Upper lobe of left lung (tissue), 6 donors: ENCODE measurements around the gene FGF14. TPM values are rescaled to one million over a fixed set of nuclear protein-coding genes. Genes with fewer than 3 reads are reported as not detected.

ENCODE experiments used
- ATAC-seq, 2 donors: fragments of 200-7000 bp; cut with Tn5 transposase; one replicate each; pipeline ENCODE4 v1.9.1; 2022; ENCODE audit warnings: mild to moderate bottlenecking in 2 of 2, moderate library complexity in 2 of 2; ENCODE audit not compliant: low FRiP score in 2 of 2
- DNase-seq, 2 donors: peaks; one replicate each; pipeline ENCODE4 v3.0.0-alpha.2; 2019 to 2020
- H3K27ac ChIP-seq, 4 donors: fragments of 200-600 bp; sonication (generic); one replicate each; pipeline ENCODE4 v1.5.1; 2016 to 2019
- H3K27me3 ChIP-seq, 4 donors: fragments of 200-600 bp; sonication (generic); one replicate each; pipeline ENCODE4 v1.5.1; 2017 to 2019
- H3K36me3 ChIP-seq, 4 donors: fragments of 200-600 bp; sonication (generic); one replicate each; pipeline ENCODE4 v1.5.1; 2016 to 2019
- H3K4me1 ChIP-seq, 4 donors: fragments of 200-600 bp; sonication (generic); one replicate each; pipeline ENCODE4 v1.5.1; 2018 to 2019
- H3K4me3 ChIP-seq, 4 donors: fragments of 200-600 bp; sonication (generic); one replicate each; pipeline ENCODE4 v1.5.1; 2017 to 2019; ENCODE audit warnings: mild to moderate bottlenecking in 2 of 4, moderate library complexity in 1 of 4
- H3K9me3 ChIP-seq, 4 donors: fragments of 200-600 bp; sonication (generic); one replicate each; pipeline ENCODE4 v1.5.1; 2018 to 2019
- CTCF ChIP-seq, 6 experiments: fragments of 450-650 bp in 4 of 6; fragments of 200-600 bp in 2 of 6; sonication (generic) in 2 of 6; IDR thresholded peaks; one replicate each; pipeline ENCODE4 v1.5.1; 2016 to 2019; ENCODE audit warnings: antibody characterized with exemption in 6 of 6
- EP300 ChIP-seq, 4 donors: sonication (generic); formaldehyde crosslinking; IDR thresholded peaks; one replicate each; pipeline ENCODE4 v1.5.1; 2017; ENCODE audit warnings: antibody characterized with exemption in 4 of 4, control low read depth in 2 of 4
- POLR2A ChIP-seq, 4 donors: fragments of 450-650 bp; IDR thresholded peaks; one replicate each; pipeline ENCODE4 v1.5.1; 2016 to 2017; ENCODE audit warnings: antibody characterized with exemption in 4 of 4, mild to moderate bottlenecking in 2 of 4
- POLR2AphosphoS5 ChIP-seq, 2 donors: sonication (generic); formaldehyde crosslinking; IDR thresholded peaks; one replicate each; pipeline ENCODE4 v1.5.1; 2017; ENCODE audit warnings: antibody characterized with exemption in 2 of 2
- WGBS, 2 donors: methylation state at CpG; one replicate each; pipeline ENCODE4 v1.1.5; 2017 to 2018; 5-methylcytosine and 5-hydroxymethylcytosine counted together
- total RNA-seq, 6 donors: library from RNA; depleted of rRNA in 4 of 6; stranded (reverse); fragments of >200 nt in 4 of 6; gene quantifications; one replicate each; pipeline versions ENCODE4 v1.1.0 to v1.2.1, GENCODE V29; 2016 to 2021
- donor health status: DM: no; HTN: no; CAD: no; lungs with moderate emphysema.
- donor health status: DM: no; HTN: yes; CAD: no; lungs with severe emphysema.

The FGF14 gene
- total RNA-seq, 6 donors from 2014 or later, result 0.80 to 8.4 (median 4.1) TPM

- Histone ChIP-seq H3K36me3 (no peaks in the 10 kb centered on the region), H3K4me3 (no peak overlapping the region), H3K27ac (no peak overlapping the region), H3K4me1 (no peaks in the 10 kb centered on the region), H3K27me3 (no peaks in the 10 kb centered on the region), H3K9me3 (no peaks in the 10 kb centered on the region)
- DNase-seq (no peak), ATAC-seq (no peak)
- TF ChIP-seq CTCF (IDR thresholded peaks at IDR 0.05) (no peak), POLR2AphosphoS5 (IDR thresholded peaks at IDR 0.05) (no peak), EP300 (IDR thresholded peaks at IDR 0.05) (no peak), POLR2A (IDR thresholded peaks at IDR 0.05) (no peak)
- 83 to 87% methylated on average over 4 of the region's 4 CpGs for WGBS, 2 donors
Observed at GRCh38 chr13:101774393-101774792, 627.5 kb downstream of the FGF14 start.

DNA sequence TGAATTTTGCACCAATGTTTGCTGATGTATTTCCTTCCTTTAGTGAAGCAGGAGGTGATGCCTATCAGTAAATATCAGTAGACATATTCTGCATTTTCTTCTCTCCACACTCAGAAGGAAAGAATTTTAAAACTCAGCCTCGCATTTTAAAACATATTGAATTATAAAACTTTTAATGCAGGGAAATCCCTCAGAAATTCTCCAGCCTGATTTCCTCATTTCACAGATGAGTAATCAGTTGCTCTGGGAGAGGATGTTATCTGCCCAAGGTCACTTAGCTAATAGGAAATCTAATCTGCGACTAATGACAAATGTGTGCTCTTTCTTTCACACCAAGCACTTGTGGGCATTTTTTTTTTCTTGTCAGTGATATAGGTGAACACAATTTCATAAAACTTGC is 628.8 kb downstream of the FGF14 start:
- Histone ChIP-seq H3K27ac (no peak overlapping the region), H3K27me3 (no peaks in the 10 kb centered on the region), H3K4me3 (no peak overlapping the region), H3K9me3 (no peaks in the 10 kb centered on the region), H3K36me3 (no peaks in the 10 kb centered on the region), H3K4me1 (no peaks in the 10 kb centered on the region)
- 60 to 70% methylated on average over 2 of the region's 2 CpGs for WGBS, 2 donors
- DNase-seq (no peak), ATAC-seq (no peak)
- TF ChIP-seq POLR2AphosphoS5 (IDR thresholded peaks at IDR 0.05), result no peak
- TF ChIP-seq CTCF (IDR thresholded peaks at IDR 0.05), result no peak
- no peak for TF ChIP-seq POLR2A (IDR thresholded peaks at IDR 0.05)
- TF ChIP-seq EP300 (IDR thresholded peaks at IDR 0.05), result no peak

- ATAC-seq (no peak), DNase-seq (no peak)
- no peak overlapping the region for H3K27ac ChIP-seq
- no peaks in the 10 kb centered on the region for H3K36me3 ChIP-seq
- TF ChIP-seq CTCF (IDR thresholded peaks at IDR 0.05) (no peak), POLR2A (IDR thresholded peaks at IDR 0.05) (no peak), POLR2AphosphoS5 (IDR thresholded peaks at IDR 0.05) (no peak), EP300 (IDR thresholded peaks at IDR 0.05) (no peak)
- no peaks in the 10 kb centered on the region for H3K9me3 ChIP-seq
- WGBS, 2 donors, result 84 to 87% methylated on average over 4 of the region's 4 CpGs
- no peak overlapping the region for H3K4me3 ChIP-seq
- H3K4me1 ChIP-seq, result no peaks in the 10 kb centered on the region
- no peaks in the 10 kb centered on the region for H3K27me3 ChIP-seq
Observed at GRCh38 chr13:101767131-101767530, 634.7 kb downstream of the FGF14 start.

DNA sequence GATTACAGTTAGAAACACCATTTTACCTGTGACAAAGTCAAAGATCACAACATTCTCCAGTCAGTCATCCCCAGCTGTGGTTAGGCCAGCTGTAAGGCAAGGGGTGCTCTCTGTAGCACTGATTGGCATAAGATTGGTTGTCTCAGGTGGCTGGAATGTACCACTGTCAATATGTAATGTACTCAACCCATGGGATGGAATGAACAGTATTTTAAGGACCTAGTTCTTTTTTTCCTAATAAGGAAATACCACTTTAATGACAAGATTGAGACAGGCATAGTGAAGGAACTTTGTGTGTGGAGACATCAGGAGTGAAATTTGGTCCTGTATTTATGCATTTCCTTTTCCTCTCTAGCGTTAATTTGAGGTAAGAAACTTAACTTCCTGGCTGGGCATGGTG is 638.7 kb downstream of the FGF14 start:
- Histone ChIP-seq H3K36me3 (no peaks in the 10 kb centered on the region), H3K9me3 (no peaks in the 10 kb centered on the region), H3K4me1 (no peaks in the 10 kb centered on the region), H3K4me3 (no peak overlapping the region), H3K27ac (no peak overlapping the region), H3K27me3 (no peaks in the 10 kb centered on the region)
- 25 to 44% methylated on average over 1 of the region's 1 CpG for WGBS, 2 donors
- TF ChIP-seq EP300 (IDR thresholded peaks at IDR 0.05), result no peak
- TF ChIP-seq CTCF (IDR thresholded peaks at IDR 0.05), result no peak
- no peak for TF ChIP-seq POLR2AphosphoS5 (IDR thresholded peaks at IDR 0.05)
- no peak for TF ChIP-seq POLR2A (IDR thresholded peaks at IDR 0.05)
- ATAC-seq (peak in 1 of 2 donors; percentile 49), DNase-seq (no peak)

- no peak for DNase-seq
- Histone ChIP-seq H3K27ac (no peak overlapping the region), H3K27me3 (no peaks in the 10 kb centered on the region), H3K36me3 (no peaks in the 10 kb centered on the region), H3K4me1 (no peaks in the 10 kb centered on the region), H3K4me3 (no peak overlapping the region), H3K9me3 (no peaks in the 10 kb centered on the region)
- peak in 1 of 2 donors; percentile 69 for ATAC-seq
- WGBS, 2 donors, result 3 to 10% methylated on average over 1 of the region's 1 CpG
- TF ChIP-seq CTCF (IDR thresholded peaks at IDR 0.05) (peak in 5 of 6 experiments; percentile 20 to 61 (median 45)), POLR2A (IDR thresholded peaks at IDR 0.05) (no peak), EP300 (IDR thresholded peaks at IDR 0.05) (no peak), POLR2AphosphoS5 (IDR thresholded peaks at IDR 0.05) (no peak)
Observed at GRCh38 chr13:101757446-101758039, 644.3 kb downstream of the FGF14 start.
